ENCODE results near the gene GJB1.

DNA sequence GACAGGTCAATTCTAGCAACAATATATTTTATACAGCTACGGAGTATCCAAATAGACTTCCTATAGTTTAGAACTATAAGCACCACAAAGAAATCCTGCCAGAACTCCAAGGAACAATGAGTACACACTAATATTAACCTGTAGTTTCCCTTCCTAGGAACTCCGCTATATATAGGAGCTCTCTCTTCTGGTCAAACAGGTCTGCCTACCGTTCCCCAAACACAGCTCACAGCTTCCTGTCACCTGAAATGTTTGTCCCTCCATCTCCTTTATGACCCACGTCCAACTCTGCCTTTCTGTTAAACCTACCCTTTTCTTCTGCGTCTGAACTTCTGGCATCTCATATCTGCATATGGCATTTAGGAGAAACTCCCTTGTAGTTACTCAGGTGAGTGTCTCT lies 10.5 kb upstream of the GJB1 start:
- TF ChIP-seq, protein P1, sequence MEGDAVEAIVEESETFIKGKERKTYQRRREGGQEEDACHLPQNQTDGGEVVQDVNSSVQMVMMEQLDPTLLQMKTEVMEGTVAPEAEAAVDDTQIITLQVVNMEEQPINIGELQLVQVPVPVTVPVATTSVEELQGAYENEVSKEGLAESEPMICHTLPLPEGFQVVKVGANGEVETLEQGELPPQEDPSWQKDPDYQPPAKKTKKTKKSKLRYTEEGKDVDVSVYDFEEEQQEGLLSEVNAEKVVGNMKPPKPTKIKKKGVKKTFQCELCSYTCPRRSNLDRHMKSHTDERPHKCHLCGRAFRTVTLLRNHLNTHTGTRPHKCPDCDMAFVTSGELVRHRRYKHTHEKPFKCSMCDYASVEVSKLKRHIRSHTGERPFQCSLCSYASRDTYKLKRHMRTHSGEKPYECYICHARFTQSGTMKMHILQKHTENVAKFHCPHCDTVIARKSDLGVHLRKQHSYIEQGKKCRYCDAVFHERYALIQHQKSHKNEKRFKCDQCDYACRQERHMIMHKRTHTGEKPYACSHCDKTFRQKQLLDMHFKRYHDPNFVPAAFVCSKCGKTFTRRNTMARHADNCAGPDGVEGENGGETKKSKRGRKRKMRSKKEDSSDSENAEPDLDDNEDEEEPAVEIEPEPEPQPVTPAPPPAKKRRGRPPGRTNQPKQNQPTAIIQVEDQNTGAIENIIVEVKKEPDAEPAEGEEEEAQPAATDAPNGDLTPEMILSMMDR (conservative IDR thresholded peaks at IDR 0.05; ENCODE audit: low read depth, low read length) = no peak
- TF ChIP-seq, protein P2, sequence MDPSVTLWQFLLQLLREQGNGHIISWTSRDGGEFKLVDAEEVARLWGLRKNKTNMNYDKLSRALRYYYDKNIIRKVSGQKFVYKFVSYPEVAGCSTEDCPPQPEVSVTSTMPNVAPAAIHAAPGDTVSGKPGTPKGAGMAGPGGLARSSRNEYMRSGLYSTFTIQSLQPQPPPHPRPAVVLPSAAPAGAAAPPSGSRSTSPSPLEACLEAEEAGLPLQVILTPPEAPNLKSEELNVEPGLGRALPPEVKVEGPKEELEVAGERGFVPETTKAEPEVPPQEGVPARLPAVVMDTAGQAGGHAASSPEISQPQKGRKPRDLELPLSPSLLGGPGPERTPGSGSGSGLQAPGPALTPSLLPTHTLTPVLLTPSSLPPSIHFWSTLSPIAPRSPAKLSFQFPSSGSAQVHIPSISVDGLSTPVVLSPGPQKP (IDR thresholded peaks at IDR 0.05; ENCODE audit: borderline replicate concordance, low read depth, low read length) = no peak
- no peak for TF ChIP-seq MXI1 (IDR thresholded peaks at IDR 0.05; ENCODE audit: borderline replicate concordance, low read depth, low read length)
- TF ChIP-seq POLR2A (IDR thresholded peaks at IDR 0.05; ENCODE audit: low read depth, low read length) = no peak
- no peak for TF ChIP-seq RAD21 (IDR thresholded peaks at IDR 0.05; ENCODE audit: low read length)
- no peak for TF ChIP-seq SMC3 (IDR thresholded peaks at IDR 0.05; ENCODE audit: low read depth, low read length)
- no peak for TF ChIP-seq MAZ (IDR thresholded peaks at IDR 0.05; ENCODE audit: borderline replicate concordance, low read depth, low read length)
- TF ChIP-seq CEBPB (IDR thresholded peaks at IDR 0.05; ENCODE audit: low read depth, low read length) = no peak
- TF ChIP-seq FOS (IDR thresholded peaks at IDR 0.05; ENCODE audit: low read depth, low read length) = no peak

Measured in IMR-90 (cell line).